T-helper 9 cell (primary cell): Measurements from ENCODE around the gene KSR2.
"Not testable (repeated sequence)": the region's sequence is repeated elsewhere in the genome, so short reads cannot be mapped to it uniquely, and the experiment has no call there.

ENCODE experiments used
- DNase-seq: peaks from one replicate; pipeline ENCODE4 v3.0.0-alpha.2; 2020

The KSR2 gene

DNA sequence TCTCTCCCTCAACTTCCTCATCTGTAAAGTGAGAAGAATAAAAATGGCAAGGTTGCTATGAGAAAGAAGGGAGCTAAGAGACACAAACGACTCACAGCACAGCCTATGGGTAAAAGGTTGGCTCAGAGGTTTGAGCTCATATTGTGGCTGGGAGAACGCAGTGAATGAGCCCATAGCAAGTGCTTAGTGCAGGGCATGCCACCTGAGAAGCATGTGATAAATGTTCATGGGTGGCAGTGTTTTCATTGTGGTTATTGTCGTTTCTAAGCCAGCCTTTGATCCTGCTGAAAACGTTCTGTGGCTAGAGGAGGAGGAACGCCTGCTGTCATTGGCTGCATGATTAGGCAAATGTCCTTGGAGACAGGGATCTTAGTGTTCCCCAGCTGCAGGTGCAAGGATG, 150.4 kb downstream of the KSR2 start:
- DNase-seq, result no peak

DNA sequence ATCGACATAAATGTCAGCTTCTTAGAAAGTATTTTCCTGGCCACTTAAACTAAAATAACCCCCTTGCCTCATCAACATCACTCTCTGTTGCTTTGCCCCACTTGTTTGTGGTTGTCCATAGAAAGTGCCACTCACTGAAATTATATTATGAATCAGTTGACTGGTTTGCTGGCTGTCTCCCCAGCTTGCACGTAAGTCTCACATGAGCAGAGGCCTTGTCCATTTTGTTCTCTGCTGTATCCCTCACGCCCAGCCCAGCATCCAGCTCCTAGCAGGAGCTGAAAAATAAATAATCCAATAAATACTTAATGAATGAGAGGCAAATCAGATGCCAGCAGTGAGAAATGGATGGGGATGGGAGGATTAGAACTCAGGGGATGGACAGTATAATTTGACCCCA, 159.3 kb downstream of the KSR2 start:
- no peak for DNase-seq

GRCh38 chr12:117807946-117808345, 160.8 kb downstream of the KSR2 start:
- no peak for DNase-seq

GRCh38 chr12:117807355-117807754, 161.4 kb downstream of the KSR2 start:
- no peak for DNase-seq

DNA sequence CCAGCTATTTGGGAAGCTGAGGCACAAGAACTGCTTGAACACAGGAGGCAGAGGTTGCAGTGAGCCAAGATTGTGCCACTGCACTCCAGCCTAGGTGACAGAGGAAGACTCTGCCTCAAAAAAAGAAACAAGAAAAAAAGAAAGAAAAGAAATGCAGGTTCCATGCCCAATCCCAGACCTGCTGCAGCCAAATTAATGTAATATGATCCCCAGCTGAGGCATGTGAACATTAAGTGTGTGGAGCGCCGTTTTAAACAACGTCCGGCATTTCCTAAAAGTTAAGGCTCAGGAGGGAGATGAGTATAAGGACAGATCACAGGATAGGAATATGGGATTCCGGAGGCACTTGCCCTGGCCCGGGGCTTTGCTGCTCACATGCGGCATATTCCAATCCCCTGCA, 162.9 kb downstream of the KSR2 start:
- DNase-seq, result no peak

DNA sequence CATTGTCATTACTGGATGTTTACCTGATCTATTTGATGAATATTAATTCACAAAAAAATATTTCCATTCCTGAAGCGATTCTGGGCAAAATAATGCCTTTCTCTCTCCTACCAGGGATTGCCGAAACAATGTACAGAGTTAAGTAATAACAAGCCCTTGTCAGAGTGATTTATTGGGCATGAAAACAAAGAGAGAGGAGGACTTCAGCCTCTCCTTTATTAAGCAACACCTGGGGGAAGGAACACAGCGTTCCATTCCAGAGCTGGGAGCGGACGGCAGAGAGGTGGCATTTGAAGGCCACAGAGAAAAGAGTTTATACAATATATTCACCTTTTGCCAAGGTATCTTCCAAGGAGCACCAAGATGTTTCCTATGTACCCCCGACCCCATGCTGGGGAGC, 165.8 kb downstream of the KSR2 start:
- DNase-seq, result no peak

DNA sequence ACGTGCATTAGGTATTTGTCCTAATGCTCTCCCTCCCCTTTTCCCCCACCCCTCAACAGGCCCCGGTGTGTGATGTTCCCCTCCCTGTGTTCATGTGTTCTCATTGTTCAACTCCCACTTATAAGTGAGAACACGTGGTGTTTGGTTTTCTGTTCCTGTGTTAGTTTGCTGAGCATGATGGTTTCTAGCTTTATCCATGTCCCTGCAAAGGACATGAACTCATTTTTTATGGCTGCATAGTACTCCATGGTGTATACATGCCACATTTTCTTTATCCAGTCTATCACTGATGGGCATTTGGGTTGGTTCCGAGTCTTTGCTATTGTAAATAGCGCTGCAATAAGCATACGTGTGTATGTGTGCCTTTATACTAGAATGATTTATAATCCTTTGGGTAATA, 168.1 kb downstream of the KSR2 start:
- not testable (repeated sequence) for DNase-seq

DNA sequence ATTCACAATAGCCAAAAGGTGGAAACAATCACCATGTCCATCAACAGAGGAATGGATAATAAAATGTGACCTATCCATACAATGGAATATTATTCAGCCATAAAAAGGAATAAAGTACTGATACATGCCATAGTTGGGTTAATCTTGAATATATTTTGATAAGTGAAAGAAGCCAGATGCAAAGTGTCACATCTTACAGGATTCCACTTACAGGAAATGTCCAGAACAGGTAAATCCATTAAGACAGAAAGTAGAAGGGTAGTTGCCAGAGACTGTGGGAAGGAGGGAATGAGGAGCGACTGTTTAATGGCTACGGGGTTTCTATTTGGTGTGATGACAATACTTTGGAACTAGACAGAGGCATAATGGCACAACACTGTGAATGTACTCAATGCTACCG, 171.6 kb downstream of the KSR2 start:
- DNase-seq, result no peak

GRCh38 chr12:117792877-117793424, 175.8 kb downstream of the KSR2 start:
- no peak for DNase-seq

DNA sequence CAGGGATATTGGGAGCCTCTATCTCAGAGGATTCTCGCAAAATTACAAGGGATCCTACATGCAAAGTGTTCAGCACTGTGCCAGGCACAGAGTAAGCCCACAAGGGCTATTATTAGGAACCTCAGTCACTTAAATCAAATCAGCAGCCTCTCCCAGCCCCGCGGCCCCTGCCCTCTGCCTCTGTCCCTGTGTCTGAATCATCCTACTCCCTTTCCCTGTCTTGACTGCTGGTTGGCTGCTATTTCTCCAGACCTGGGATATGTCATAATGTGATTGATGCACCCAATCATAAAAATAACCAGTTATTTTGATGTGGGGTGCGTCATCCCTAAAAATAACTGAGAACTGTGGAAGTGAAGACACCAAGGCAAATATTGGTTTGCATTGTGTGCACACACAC, 176.3 kb downstream of the KSR2 start:
- no peak for DNase-seq

DNA sequence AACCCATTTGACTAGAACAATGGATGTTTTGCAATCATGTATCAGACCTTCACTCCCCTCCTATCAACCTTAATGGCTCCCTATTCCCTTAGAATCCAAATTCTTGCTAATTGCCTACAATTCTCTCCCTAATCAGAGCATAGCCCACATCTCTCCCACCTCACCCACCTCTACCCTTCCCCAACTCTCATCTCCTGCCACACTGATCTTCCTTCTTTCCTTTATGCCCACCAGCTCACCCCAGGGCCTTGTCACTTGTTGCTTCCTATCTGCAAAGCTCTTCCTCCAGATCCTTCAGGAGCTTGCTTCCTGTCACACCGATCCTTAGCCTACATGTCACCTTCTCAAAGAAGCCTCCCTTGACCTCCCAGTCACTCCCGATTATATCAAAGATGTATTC, 177.8 kb downstream of the KSR2 start:
- DNase-seq, result no peak

DNA sequence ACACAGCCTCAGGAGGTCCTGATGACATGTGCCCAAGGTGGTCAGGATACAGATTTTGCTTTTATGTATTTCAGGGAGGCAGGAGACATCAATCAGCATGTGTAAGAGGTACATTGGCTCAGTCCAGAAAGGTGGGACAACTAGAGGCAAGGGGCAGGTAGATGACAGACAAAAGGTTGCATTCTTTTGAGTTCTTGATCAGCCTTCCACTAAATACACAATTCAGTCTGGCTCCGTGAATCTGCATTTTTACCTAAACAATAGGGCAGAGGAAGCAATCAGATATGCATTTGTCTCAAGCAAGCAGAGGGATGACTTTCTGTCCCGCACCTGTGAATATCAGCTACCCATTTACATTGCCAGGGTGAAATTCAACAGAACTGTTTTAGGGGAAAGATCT, 178.6 kb downstream of the KSR2 start:
- DNase-seq, result no peak

DNA sequence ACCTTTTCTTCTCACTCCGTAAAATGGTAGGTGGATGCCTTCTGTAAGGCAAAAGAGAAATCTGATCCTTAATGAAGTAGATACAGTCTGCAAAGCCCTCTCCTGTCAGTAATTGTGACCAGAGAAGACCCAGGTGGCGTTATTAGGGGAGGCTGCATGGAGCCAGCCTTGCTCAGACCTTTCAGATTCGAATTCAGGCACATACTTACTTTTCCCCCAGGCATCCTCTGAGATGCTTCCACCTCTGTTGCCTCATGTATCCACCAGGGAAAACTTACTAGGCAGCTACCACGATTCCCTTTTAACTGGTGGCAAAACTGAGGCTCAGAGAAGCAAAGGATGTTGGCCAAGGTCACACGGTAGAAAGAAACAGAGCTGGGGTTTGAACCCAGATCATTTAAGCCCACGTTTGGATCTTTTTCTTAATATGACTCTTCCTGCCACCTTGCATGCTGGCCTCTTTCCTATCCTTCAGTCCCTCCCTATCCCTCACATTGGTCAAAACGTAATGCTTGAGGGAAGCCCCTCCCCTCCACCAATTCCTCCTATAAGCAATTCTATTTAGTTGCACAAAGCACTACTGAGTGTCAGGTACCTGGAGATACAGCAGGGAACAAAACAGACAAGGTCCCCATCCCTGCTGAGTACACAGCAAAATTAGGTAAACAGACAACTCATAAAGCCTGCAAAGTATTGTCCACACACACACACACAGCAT, 179.4 kb downstream of the KSR2 start:
- DNase-seq, result no peak

GRCh38 chr12:117778656-117779055, 190.1 kb downstream of the KSR2 start:
- DNase-seq, result no peak

GRCh38 chr12:117774941-117775775, 193.6 kb downstream of the KSR2 start:
- no peak for DNase-seq

- no peak for DNase-seq
Measured at GRCh38 chr12:117768860-117769259, 199.9 kb downstream of the KSR2 start.

DNA sequence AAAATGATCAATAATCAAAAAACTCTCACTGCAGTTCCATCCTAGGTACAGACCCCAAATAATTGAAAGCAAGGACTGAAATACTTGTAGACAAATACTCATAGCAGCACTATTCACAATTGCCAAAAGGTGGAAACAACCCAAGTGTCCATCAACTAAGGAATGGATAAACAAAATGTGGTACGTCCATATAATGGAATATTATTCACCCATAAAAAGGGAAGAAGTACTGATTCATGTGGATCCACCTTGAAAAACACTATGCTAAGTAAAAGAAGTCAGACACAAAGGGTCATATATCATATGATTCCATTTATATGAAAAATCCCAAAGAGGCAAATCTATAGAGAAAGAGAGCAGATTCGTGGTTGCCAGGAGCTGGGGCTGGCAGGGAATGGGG, 202.8 kb downstream of the KSR2 start:
- DNase-seq, result no peak

DNA sequence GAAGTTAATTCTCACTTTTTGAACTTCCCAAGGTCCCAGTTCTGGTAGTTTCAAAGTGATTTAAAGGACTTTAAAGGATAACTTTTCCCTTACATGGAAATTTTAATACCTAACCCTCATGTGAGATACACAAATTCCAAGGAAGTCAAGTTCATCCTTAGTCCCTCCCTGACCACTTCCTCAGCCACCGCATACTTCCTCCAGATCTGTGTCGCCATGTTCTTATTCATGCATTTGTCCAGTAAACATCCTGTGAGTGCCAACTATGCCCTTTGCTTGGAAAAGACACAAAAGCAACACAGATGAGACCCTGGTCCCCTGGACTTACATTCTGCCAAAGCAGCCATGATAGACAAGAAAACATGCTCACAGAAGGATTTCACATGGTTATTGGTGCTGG, 206.6 kb downstream of the KSR2 start:
- no peak for DNase-seq

GRCh38 chr12:117761528-117762100, 207.2 kb downstream of the KSR2 start:
- no peak for DNase-seq

DNA sequence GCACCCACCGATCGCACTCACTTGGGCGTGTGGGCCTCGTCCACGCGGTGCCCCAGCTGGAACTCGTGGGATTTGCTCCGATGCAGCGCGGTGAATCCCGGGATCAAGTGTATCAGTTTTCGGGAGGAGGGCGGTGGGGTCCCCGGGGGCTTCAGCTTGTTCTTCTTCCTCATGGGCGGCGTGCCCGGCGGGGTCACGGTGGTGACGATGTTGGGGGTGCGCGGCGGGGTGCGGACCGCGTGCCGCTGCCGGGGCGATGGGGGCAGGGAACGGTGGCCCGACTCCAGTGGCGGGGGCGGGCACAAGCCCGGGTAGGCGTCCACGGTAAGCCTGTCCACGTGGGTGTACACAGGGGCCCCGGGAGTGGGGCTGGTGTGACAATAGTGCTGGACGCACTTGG, 207.8 kb downstream of the KSR2 start:
- no peak for DNase-seq

GRCh38 chr12:117750657-117751056, 218.1 kb downstream of the KSR2 start:
- DNase-seq, result no peak

DNA sequence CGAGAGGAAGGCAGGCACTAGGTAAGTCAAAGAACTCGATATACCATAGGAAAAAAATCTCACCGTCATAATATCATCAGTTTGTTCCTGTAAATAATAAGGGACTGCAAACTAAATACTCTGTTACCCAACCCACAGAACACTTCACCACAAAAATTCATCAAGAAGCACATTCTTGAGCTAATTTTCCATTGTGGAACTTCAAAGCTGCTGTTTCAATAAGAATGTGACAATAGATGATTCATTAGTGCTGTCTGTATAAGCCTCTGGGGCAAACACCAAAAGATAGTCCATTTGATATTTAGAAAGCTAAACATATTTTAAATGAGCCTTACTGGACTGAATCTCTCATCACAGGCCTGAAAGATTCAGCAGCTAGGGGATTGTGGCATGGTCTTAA, 219.4 kb downstream of the KSR2 start:
- no peak for DNase-seq

GRCh38 chr12:117746358-117746757, 222.4 kb downstream of the KSR2 start:
- not testable (repeated sequence) for DNase-seq

DNA sequence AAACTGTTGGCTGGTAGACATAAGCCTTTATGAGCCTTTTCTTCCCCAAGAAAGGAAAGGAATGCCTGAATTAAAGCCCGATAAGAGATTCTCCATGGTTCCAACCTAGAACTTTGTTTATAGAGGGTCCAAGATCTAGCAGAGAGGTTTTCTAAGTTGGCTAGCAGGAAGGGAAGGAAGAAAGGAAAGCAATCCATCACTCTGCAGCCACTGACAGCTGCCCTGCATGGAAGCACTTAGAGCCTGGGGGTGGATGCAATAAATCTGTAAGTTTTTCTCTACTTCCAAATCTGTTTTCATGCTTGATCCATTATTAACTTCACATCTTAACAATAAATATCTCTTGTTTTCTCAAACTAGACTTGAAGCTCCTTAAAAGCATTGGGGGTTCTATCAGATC, 224.4 kb downstream of the KSR2 start:
- DNase-seq, result no peak
